ENCODE measurements around the gene COLEC12.

COLEC12 gene

GRCh38 chr18:500632-501405 is at the start of gene COLEC12:
Gene COLEC12 (minus strand): TSS chr18:500701. CDS start chr18:500514, 187 bp downstream.
- DNase-seq (ENCODE audit: low read depth in 2 of 2): no peak

GRCh38 chr18:549967-550366 is 49.5 kb upstream of the COLEC12 start:
- DNase-seq (ENCODE audit: low read depth in 2 of 2): no peak

- peak in 1 of 2 experiments; percentile 46 for DNase-seq (ENCODE audit: low read depth in 2 of 2)
Measured at GRCh38 chr18:543447-544078, 43.1 kb upstream of the COLEC12 start.

GRCh38 chr18:533995-534601 is 33.6 kb upstream of the COLEC12 start:
- no peak for DNase-seq (ENCODE audit: low read depth in 2 of 2)

GRCh38 chr18:532632-533031 is 32.1 kb upstream of the COLEC12 start:
- DNase-seq (ENCODE audit: low read depth in 2 of 2): no peak

GRCh38 chr18:532018-532417 is 31.5 kb upstream of the COLEC12 start:
- no peak for DNase-seq (ENCODE audit: low read depth in 2 of 2)

GRCh38 chr18:527146-527545 is 26.6 kb upstream of the COLEC12 start:
- no peak for DNase-seq (ENCODE audit: low read depth in 2 of 2)

- DNase-seq (ENCODE audit: low read depth in 2 of 2): no peak
Measured at GRCh38 chr18:526681-527080, 26.2 kb upstream of the COLEC12 start.

GRCh38 chr18:525036-525797 is 24.7 kb upstream of the COLEC12 start:
- peak in 1 of 2 experiments; percentile 50 for DNase-seq (ENCODE audit: low read depth in 2 of 2)

GRCh38 chr18:524466-524865 is 24.0 kb upstream of the COLEC12 start:
- peak; percentile 75 to 76 for DNase-seq (ENCODE audit: low read depth in 2 of 2)

- DNase-seq (ENCODE audit: low read depth in 2 of 2): no peak
Measured at GRCh38 chr18:523561-523960, 23.1 kb upstream of the COLEC12 start.

GRCh38 chr18:519019-519879 is 18.7 kb upstream of the COLEC12 start:
- no peak for DNase-seq (ENCODE audit: low read depth in 2 of 2)

GRCh38 chr18:518081-518480 is 17.6 kb upstream of the COLEC12 start:
- DNase-seq (ENCODE audit: low read depth in 2 of 2): no peak

GRCh38 chr18:515838-516237 is 15.3 kb upstream of the COLEC12 start:
- DNase-seq (ENCODE audit: low read depth in 2 of 2): no peak

GRCh38 chr18:515156-515815 is 14.8 kb upstream of the COLEC12 start:
- DNase-seq (ENCODE audit: low read depth in 2 of 2): no peak

GRCh38 chr18:513826-514530 is 13.5 kb upstream of the COLEC12 start:
- no peak for DNase-seq (ENCODE audit: low read depth in 2 of 2)

GRCh38 chr18:512957-513356 is 12.5 kb upstream of the COLEC12 start:
- no peak for DNase-seq (ENCODE audit: low read depth in 2 of 2)

GRCh38 chr18:508835-509234 is 8.3 kb upstream of the COLEC12 start:
- no peak for DNase-seq (ENCODE audit: low read depth in 2 of 2)

- DNase-seq (ENCODE audit: low read depth in 2 of 2): no peak
Measured at GRCh38 chr18:507636-508035, 7.1 kb upstream of the COLEC12 start.

GRCh38 chr18:506801-507200 is 6.3 kb upstream of the COLEC12 start:
- DNase-seq (ENCODE audit: low read depth in 2 of 2): no peak
